Measurements from ENCODE around the gene KCNMB3.
A peak's percentile ranks its signal among the peaks of the same experiment; 100 is the strongest.

KCNMB3 gene

DNA sequence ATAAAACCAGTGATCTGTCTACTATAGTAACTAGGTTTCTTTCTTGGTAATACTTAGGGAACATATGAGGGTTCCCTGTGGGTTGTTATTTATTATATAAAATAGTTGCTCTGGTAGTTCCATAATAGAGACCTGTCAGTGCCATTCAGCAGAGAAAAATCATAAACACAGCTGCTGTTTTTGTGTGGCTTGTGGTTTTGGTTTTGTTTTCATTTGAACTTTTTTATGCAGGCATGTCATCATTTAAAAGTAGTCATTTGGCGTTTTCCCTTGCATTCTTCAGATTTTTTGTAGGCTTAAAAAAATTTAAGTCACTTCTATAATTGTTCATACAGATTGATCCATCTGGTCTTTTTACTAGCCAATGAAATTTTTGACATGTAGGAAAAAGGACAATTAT is 54.8 kb downstream of the KCNMB3 start:
- DNase-seq (ENCODE audit: low read depth in 2 of 2): peak; percentile 49 to 51

DNA sequence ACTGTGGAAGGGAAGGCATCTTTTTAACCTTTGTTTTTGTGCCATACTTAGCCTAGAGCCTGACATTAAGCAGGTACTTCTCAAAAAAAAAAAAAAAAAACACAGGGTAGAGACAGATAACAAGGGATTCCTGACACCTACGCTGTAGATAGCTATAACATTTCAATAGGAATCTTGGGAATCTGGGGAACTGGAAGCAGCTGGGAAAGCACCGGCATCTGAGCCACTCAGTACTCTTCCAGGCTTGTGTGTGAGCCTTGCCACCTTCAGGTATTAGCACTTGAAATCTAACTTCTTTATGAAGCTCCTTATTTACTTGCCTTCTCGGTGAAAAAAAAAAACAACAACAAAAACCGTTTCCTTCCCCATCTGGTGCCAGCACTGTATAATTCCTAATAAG is 56.0 kb downstream of the KCNMB3 start:
- no peak for DNase-seq (ENCODE audit: low read depth in 2 of 2)

Data from fibroblast of skin of left biceps (primary cell).